Ishikawa (cell line): ENCODE results near the gene RNF215.

Experiments used
- CEBPB ChIP-seq: IDR thresholded peaks from 2 replicates; pipeline ENCODE4 v1.6.1; 2012
- CREB1 ChIP-seq: IDR thresholded peaks from 2 replicates; pipeline ENCODE4 v1.6.1; 2012; ENCODE audit warnings: low read depth
- EGR1 ChIP-seq: IDR thresholded peaks from 2 replicates; pipeline ENCODE4 v1.6.1; 2012
- EP300 ChIP-seq: IDR thresholded peaks from 2 replicates; pipeline ENCODE4 v1.6.1; 2012; ENCODE audit warnings: borderline replicate concordance
- FOXM1 ChIP-seq: IDR thresholded peaks from 2 replicates; pipeline ENCODE4 v1.6.1; 2012; ENCODE audit warnings: low read depth, borderline replicate concordance
- NFIC ChIP-seq: IDR thresholded peaks from 2 replicates; pipeline ENCODE4 v1.6.1; 2012
- RAD21 ChIP-seq: IDR thresholded peaks from 2 replicates; pipeline ENCODE4 v1.6.1; 2012; ENCODE audit warnings: low read depth
- TAF1 ChIP-seq: IDR thresholded peaks from 2 replicates; pipeline ENCODE4 v1.6.1; 2012; ENCODE audit warnings: low read depth, mild to moderate bottlenecking
- TCF12 ChIP-seq: IDR thresholded peaks from 2 replicates; pipeline ENCODE4 v1.6.1; 2012; ENCODE audit warnings: low read depth
- TEAD4 ChIP-seq: IDR thresholded peaks from 2 replicates; pipeline ENCODE4 v1.6.1; 2012
- YY1 ChIP-seq: IDR thresholded peaks from 2 replicates; pipeline ENCODE4 v1.6.1; 2012; ENCODE audit warnings: low read depth
- ZBTB7A ChIP-seq: IDR thresholded peaks from 2 replicates; pipeline ENCODE4 v1.6.1; 2012; ENCODE audit warnings: low read depth
- TF ChIP-seq, protein P1 (sequence below): IDR thresholded peaks from 2 replicates; pipeline ENCODE4 v1.6.1; 2012; ENCODE audit warnings: low read depth, mild to moderate bottlenecking
- TF ChIP-seq, protein P2 (sequence below): IDR thresholded peaks from 2 replicates; pipeline ENCODE4 v1.6.1; 2012
- TF ChIP-seq, protein P3 (sequence below): IDR thresholded peaks from 2 replicates; pipeline ENCODE4 v1.6.1; 2012

Gene RNF215

DNA sequence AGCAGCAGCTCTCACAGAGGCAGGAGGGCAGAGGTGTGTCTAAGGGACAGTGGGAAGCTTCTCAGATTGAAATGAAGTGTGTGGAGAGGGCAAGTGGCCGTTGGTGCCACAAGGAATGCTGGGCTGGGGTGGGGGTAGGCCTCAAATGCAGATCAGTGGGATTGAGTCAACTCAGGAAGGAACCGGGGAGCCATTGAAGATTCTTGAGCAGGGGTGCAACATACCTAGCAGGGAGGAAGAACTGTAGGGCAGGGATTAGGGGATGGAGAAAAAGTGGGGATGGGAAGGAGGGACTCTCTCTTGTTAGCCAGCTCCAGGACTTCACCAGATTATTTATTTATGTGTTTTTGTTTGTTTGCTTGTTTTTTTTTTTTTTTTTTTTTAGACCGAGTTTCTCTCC, 6.7 kb upstream of the RNF215 start:
- no peak for TF ChIP-seq CEBPB
- no peak for TF ChIP-seq EP300
- TF ChIP-seq TAF1 = no peak
- no peak for TF ChIP-seq YY1
- TF ChIP-seq, protein P1, sequence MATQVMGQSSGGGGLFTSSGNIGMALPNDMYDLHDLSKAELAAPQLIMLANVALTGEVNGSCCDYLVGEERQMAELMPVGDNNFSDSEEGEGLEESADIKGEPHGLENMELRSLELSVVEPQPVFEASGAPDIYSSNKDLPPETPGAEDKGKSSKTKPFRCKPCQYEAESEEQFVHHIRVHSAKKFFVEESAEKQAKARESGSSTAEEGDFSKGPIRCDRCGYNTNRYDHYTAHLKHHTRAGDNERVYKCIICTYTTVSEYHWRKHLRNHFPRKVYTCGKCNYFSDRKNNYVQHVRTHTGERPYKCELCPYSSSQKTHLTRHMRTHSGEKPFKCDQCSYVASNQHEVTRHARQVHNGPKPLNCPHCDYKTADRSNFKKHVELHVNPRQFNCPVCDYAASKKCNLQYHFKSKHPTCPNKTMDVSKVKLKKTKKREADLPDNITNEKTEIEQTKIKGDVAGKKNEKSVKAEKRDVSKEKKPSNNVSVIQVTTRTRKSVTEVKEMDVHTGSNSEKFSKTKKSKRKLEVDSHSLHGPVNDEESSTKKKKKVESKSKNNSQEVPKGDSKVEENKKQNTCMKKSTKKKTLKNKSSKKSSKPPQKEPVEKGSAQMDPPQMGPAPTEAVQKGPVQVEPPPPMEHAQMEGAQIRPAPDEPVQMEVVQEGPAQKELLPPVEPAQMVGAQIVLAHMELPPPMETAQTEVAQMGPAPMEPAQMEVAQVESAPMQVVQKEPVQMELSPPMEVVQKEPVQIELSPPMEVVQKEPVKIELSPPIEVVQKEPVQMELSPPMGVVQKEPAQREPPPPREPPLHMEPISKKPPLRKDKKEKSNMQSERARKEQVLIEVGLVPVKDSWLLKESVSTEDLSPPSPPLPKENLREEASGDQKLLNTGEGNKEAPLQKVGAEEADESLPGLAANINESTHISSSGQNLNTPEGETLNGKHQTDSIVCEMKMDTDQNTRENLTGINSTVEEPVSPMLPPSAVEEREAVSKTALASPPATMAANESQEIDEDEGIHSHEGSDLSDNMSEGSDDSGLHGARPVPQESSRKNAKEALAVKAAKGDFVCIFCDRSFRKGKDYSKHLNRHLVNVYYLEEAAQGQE = no peak
- no peak for TF ChIP-seq ZBTB7A
- TF ChIP-seq, protein P2, sequence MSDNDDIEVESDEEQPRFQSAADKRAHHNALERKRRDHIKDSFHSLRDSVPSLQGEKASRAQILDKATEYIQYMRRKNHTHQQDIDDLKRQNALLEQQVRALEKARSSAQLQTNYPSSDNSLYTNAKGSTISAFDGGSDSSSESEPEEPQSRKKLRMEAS = no peak

DNA sequence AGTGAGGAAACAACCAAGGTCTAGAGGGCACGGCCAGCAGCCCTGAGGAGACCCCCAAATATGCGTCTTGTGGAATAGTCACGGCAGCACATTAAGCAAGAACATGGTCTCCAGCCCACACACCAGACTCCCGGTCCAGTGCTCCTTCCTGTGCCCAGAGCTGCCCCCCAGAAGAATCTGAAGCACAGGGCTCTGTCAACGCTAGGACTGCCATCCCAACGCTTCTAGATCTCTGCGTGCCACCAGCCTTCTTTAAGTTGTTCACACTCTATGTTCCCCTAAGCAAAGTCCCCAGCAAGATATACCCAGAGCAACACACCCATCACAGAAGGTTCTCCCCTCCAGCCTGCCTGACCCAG, 6.1 kb upstream of the RNF215 start:
- TF ChIP-seq, protein P3, sequence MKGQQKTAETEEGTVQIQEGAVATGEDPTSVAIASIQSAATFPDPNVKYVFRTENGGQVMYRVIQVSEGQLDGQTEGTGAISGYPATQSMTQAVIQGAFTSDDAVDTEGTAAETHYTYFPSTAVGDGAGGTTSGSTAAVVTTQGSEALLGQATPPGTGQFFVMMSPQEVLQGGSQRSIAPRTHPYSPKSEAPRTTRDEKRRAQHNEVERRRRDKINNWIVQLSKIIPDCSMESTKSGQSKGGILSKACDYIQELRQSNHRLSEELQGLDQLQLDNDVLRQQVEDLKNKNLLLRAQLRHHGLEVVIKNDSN = no peak
- TF ChIP-seq TEAD4 (no peak), RAD21 (no peak), TCF12 (0 out of 2 replicates have a peak, but pooled peaks have one; percentile 15), CREB1 (no peak)
- TF ChIP-seq, protein P2 = 0 out of 2 replicates have a peak, but pooled peaks have one; percentile 6

DNA sequence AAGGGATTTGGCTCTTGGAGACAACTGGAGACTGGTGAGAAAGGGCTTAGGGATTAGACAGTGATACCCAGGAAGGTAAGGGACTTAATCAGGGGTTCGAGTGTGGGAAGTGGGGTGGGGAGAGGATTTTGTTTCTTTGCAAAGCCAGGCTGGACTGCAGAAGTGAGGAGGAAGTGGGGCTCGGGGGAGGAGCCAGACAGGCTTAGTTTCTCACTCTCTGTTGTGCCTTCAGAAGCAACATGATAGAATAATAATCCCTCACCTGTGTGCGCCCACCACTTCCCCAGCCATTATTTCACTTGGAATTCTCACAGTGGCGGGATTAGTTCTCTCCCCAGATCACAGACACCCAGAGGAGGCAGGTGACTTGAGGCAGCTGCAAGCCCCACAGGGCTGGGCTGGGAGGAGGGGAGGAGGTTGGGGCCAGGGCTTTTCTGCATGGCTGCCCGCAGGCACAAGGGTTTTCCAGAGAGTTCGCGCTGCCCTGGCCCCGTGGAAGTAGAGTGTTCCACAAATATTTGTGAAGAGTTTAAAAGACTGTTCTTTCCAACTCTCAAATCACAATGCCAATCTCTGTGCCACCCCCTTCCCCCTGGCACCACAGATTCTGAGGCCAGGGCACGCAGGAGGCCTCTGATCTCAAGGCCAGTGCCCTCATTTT, 5.6 kb upstream of the RNF215 start:
- TF ChIP-seq FOXM1 = no peak
- TF ChIP-seq, protein P3 = no peak
- TF ChIP-seq TCF12 = no peak
- TF ChIP-seq, protein P2 = 0 out of 2 replicates have a peak, but pooled peaks have one; percentile 4
- no peak for TF ChIP-seq RAD21
- no peak for TF ChIP-seq CEBPB

DNA sequence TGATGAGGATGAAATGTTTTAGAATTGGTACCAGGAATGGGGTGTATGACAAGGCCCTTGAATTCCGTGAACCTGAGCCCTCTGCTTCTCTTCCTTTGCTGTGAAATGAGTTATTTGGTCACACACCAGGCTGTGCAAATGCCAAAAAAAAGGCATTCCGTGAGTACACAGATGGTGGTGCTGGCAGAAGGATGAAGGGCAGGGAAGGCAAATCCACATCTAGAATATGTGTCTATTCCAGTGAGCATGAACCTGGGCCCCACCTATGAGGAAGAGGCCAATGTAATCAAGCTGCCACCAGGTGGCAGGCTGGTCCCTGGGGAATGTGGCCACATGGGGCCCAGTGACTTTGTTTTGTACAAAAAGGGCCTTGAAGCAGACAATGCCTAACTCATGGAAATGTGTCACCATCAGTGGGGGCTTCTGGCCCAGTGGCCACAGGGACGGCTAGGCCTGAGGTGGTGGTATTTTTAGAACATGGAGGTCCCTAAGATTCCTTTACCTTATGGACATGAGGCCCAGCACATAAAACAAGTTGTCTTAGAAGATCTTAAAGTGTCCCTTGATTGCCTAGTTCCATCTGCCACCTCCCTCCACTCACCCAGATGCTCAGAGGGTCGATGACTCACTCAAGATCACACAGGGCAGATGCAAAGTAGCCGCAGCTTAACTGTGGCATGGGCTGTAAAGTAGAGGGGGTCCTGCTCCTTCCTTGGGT, 3.9 kb upstream of the RNF215 start:
- no peak for TF ChIP-seq YY1
- no peak for TF ChIP-seq FOXM1
- no peak for TF ChIP-seq CREB1
- TF ChIP-seq ZBTB7A = no peak
- no peak for TF ChIP-seq TCF12
- TF ChIP-seq, protein P2 = peak; percentile 51; the same call in 1 of the 2 replicates
- TF ChIP-seq TAF1 = no peak
- TF ChIP-seq RAD21 = peak; percentile 92
- TF ChIP-seq EGR1 = no peak
- TF ChIP-seq EP300 = no peak
- TF ChIP-seq CEBPB = no peak
- TF ChIP-seq TEAD4 = peak; percentile 53; the same call in 1 of the 2 replicates
- TF ChIP-seq, protein P1 = no peak
- no peak for TF ChIP-seq NFIC
- TF ChIP-seq, protein P3 = peak; percentile 21; the same call in 1 of the 2 replicates

DNA sequence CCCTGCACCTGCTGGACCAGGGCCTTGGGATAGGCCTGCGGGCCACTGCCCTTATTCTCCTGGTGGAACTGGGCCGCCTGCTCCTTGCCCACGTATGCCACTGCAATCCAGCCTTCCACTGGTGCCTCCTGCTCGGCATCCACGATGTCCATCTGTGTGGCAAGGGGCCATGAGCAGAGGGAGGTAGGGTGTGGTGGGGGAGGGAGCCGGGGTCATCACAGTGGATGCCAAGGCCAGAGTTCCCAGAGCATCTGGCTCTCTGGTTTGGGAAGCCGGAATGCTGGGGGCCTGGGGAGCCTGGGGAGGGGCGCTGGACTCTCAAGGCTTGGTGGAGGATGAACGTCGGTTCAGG, 627 bp downstream of the RNF215 start:
- TF ChIP-seq TEAD4 (no peak), YY1 (no peak)
